ENCODE results near the gene TSPAN9. TPM values are rescaled to one million over a fixed set of nuclear protein-coding genes. Genes with fewer than 3 reads are reported as not detected.

Gene TSPAN9
- total and polyA plus RNA-seq, 10 of the 15 experiments (the other 5 are each of a cell fraction or from before 2014, with no cell fraction given), result 0.03 to 1.0 (median 0.12) TPM; not detected in 5

DNA sequence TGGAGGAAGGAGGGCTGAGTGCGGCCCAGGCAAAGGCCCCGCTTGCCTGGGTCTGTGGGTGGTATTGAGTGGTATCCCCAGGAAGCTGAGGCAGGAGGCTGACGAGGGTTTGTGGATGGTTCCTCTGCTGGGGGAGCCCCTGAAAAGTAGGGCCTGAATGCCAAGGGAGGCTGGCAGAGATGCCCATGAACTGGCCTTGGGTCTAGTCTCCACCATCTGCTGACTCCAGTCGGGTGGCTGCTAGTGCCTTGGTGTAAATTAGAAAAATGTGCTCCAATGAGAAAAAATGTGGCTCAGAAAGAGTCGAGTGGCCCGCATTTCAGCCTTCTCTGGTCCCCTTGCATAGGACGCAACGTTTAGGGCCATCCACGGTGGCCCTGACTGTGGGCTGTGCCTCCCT is 232.6 kb downstream of the TSPAN9 start:
- H3K79me2 ChIP-seq (ENCODE audit: control insufficient read depth, insufficient read depth, low read length), result no peaks in the 10 kb centered on the region
- no peaks in the 10 kb centered on the region for H3K36me3 ChIP-seq (ENCODE audit: control insufficient read depth in 2 of 2, insufficient read depth in 2 of 2, low read length in 1 of 2)
- DNase-seq (ENCODE audit: low read depth, low spot score), result no peak
- POLR2A ChIA-PET, result no interaction called here
- H3K4me1 ChIP-seq (ENCODE audit: control insufficient read depth, insufficient read depth, low read length), result no peaks in the 10 kb centered on the region
- SMC1A ChIA-PET (ENCODE audit: uncharacterized antibody, unreplicated experiment), result no interaction called here
- H3K4me3 ChIP-seq, result no peak overlapping the region
- ATAC-seq, result no peak
- RAD21 ChIA-PET (ENCODE audit: unreplicated experiment), result no interaction called here
- FAIRE-seq, result no peak
- H3K9me3 ChIP-seq (replicated peaks; ENCODE audit: control insufficient read depth, insufficient read depth, low read length), result no peaks in the 10 kb centered on the region
- H2AFZ ChIP-seq (ENCODE audit: control insufficient read depth, low read depth, low read length), result no peak overlapping the region
- no peaks in the 10 kb centered on the region for H4K20me1 ChIP-seq (ENCODE audit: control insufficient read depth, insufficient read depth)
- no peak overlapping the region for H3K27ac ChIP-seq (ENCODE audit: control insufficient read depth, insufficient read depth)
- H3K9ac ChIP-seq (ENCODE audit: control insufficient read depth, insufficient read depth, low read length), result no peak overlapping the region
- no peak overlapping the region for H3K4me2 ChIP-seq (ENCODE audit: control insufficient read depth, insufficient read depth)
- CTCF ChIA-PET, result interaction anchor here (1.6 kb wide), 1 partner anchor 9 kb away, joined by 3 read pairs; no protein-coding TSS in a partner anchor
- in situ Hi-C loops (cut with MboI), result no loop called here
- intact Hi-C loops (cut with micrococcal nuclease; ENCODE audit: unreplicated experiment), result no loop called here
- WGBS (ENCODE audit: insufficient coverage, insufficient replicate concordance, low lambda C conversion rate, missing lambda C conversion rate), result 28% methylated on average over 9 of the region's 9 CpGs
- BruUV-seq (replicated peaks), result no TSS peak
- TF ChIP-seq SREBF1 (IDR thresholded peaks at IDR 0.05; ENCODE audit: low read length), result no peak
- H3K27me3 ChIP-seq (replicated peaks in 1 of 2; ENCODE audit: control insufficient read depth in 2 of 2, insufficient read depth in 2 of 2, low read length in 1 of 2), result no peaks in the 10 kb centered on the region; a peak in 3 of 4 replicates

- intact Hi-C loops (cut with micrococcal nuclease; ENCODE audit: unreplicated experiment), result no loop called here
- no peak overlapping the region for H3K27ac ChIP-seq (ENCODE audit: control insufficient read depth, insufficient read depth)
- 27% methylated on average over 14 of the region's 18 CpGs for WGBS (ENCODE audit: insufficient coverage, insufficient replicate concordance, low lambda C conversion rate, missing lambda C conversion rate)
- H3K79me2 ChIP-seq (ENCODE audit: control insufficient read depth, insufficient read depth, low read length), result no peaks in the 10 kb centered on the region
- ChIA-PET CTCF (interaction anchor here (1.6 kb wide), 1 partner anchor 10 kb away, joined by 3 read pairs; no protein-coding TSS in a partner anchor), SMC1A (ENCODE audit: uncharacterized antibody, unreplicated experiment) (no interaction called here), RAD21 (ENCODE audit: unreplicated experiment) (no interaction called here), POLR2A (no interaction called here)
- H3K4me1 ChIP-seq (ENCODE audit: control insufficient read depth, insufficient read depth, low read length), result no peaks in the 10 kb centered on the region
- no peaks in the 10 kb centered on the region for H3K36me3 ChIP-seq (ENCODE audit: control insufficient read depth in 2 of 2, insufficient read depth in 2 of 2, low read length in 1 of 2)
- no peak overlapping the region for H3K9ac ChIP-seq (ENCODE audit: control insufficient read depth, insufficient read depth, low read length)
- no TSS peak for BruUV-seq (replicated peaks)
- no peak overlapping the region for H2AFZ ChIP-seq (ENCODE audit: control insufficient read depth, low read depth, low read length)
- no peak overlapping the region for H3K4me3 ChIP-seq
- no peak overlapping the region for H3K4me2 ChIP-seq (ENCODE audit: control insufficient read depth, insufficient read depth)
- H3K27me3 ChIP-seq (replicated peaks in 1 of 2; ENCODE audit: control insufficient read depth in 2 of 2, insufficient read depth in 2 of 2, low read length in 1 of 2), result no peaks in the 10 kb centered on the region; a peak in 3 of 4 replicates
- DNase-seq (ENCODE audit: low read depth, low spot score) (no peak), FAIRE-seq (no peak), ATAC-seq (no peak)
- in situ Hi-C loops (cut with MboI), result no loop called here
- TF ChIP-seq MYC (IDR thresholded peaks at IDR 0.05; ENCODE audit: insufficient read depth, insufficient read length, insufficient replicate concordance, low read length, severe bottlenecking) (no peak), ETV6 (conservative IDR thresholded peaks at IDR 0.05 in 1 of 2, IDR thresholded peaks at IDR 0.05 in 1 of 2; ENCODE audit: borderline replicate concordance in 1 of 2, low read depth in 1 of 2) (no peak), RBBP5 (conservative IDR thresholded peaks at IDR 0.05) (no peak), POLR2AphosphoS5 (IDR thresholded peaks at IDR 0.05; ENCODE audit: low read length) (no peak), E2F4 (IDR thresholded peaks at IDR 0.05; ENCODE audit: low read depth, low read length) (no peak), SREBF2 (IDR thresholded peaks at IDR 0.05; ENCODE audit: low read length) (no peak), SREBF1 (IDR thresholded peaks at IDR 0.05; ENCODE audit: low read length) (no peak), USF2 (IDR thresholded peaks at IDR 0.05; ENCODE audit: borderline replicate concordance, low read depth, low read length) (no peak), NFYA (IDR thresholded peaks at IDR 0.05; ENCODE audit: borderline replicate concordance, low read depth, low read length) (no peak), MEF2A (IDR thresholded peaks at IDR 0.05; ENCODE audit: insufficient read depth, low read depth, low read length) (no peak), JUNB (IDR thresholded peaks at IDR 0.05) (no peak), ATF7 (IDR thresholded peaks at IDR 0.05; ENCODE audit: low read depth) (no peak)
- H4K20me1 ChIP-seq (ENCODE audit: control insufficient read depth, insufficient read depth), result no peaks in the 10 kb centered on the region
- no peaks in the 10 kb centered on the region for H3K9me3 ChIP-seq (replicated peaks; ENCODE audit: control insufficient read depth, insufficient read depth, low read length)
Measured at GRCh38 chr12:3310271-3311026, 233.3 kb downstream of the TSPAN9 start.
